GM21619 (cell line): ENCODE data around the gene GNGT2.
"Not testable (repeated sequence)": the region's sequence is repeated elsewhere in the genome, so short reads cannot be mapped to it uniquely, and the experiment has no call there.

Experiments used
- ATAC-seq: cut with Tn5 transposase; IDR thresholded peaks from one replicate; pipeline ENCODE4 v1.9.1; 2021; ENCODE audit not compliant: unreplicated experiment

The GNGT2 gene

GRCh38 chr17:49213399-49213798 is 3.0 kb upstream of the GNGT2 start:
- ATAC-seq: no peak

GRCh38 chr17:49209061-49209571 is 1.3 kb downstream of the GNGT2 start:
- ATAC-seq: no peak

- no peak for ATAC-seq
These were observed 5.9 kb downstream of the GNGT2 start for GRCh38 chr17:49204516-49204915.

- no peak for ATAC-seq
These were observed 6.6 kb downstream of the GNGT2 start for GRCh38 chr17:49203796-49204195.

- ATAC-seq: no peak
These were observed 8.9 kb downstream of the GNGT2 start for GRCh38 chr17:49201481-49201927.

GRCh38 chr17:49200423-49201083 is 9.8 kb downstream of the GNGT2 start:
- no peak for ATAC-seq

GRCh38 chr17:49198211-49198610 is 12.2 kb downstream of the GNGT2 start:
- ATAC-seq: no peak

GRCh38 chr17:49197346-49197998 is 12.9 kb downstream of the GNGT2 start:
- no peak for ATAC-seq

- ATAC-seq: no peak
These were observed 13.9 kb downstream of the GNGT2 start for GRCh38 chr17:49196520-49196919.

- no peak for ATAC-seq
These were observed 14.6 kb downstream of the GNGT2 start for GRCh38 chr17:49195751-49196150.

- no peak for ATAC-seq
These were observed 16.1 kb downstream of the GNGT2 start for GRCh38 chr17:49194297-49194607.

- ATAC-seq: no peak
These were observed 16.7 kb downstream of the GNGT2 start for GRCh38 chr17:49193513-49194296.

GRCh38 chr17:49191917-49192741 is 18.2 kb downstream of the GNGT2 start:
- ATAC-seq: peak; percentile 51

GRCh38 chr17:49191409-49191916 is 18.9 kb downstream of the GNGT2 start:
- peak; percentile 6 for ATAC-seq

- ATAC-seq: no peak
These were observed 19.4 kb downstream of the GNGT2 start for GRCh38 chr17:49190932-49191331.

GRCh38 chr17:49187301-49187700 is 23.1 kb downstream of the GNGT2 start:
- ATAC-seq: no peak

GRCh38 chr17:49185381-49185780 is 25.0 kb downstream of the GNGT2 start:
- not testable (repeated sequence) for ATAC-seq

- ATAC-seq: not testable (repeated sequence)
These were observed 25.9 kb downstream of the GNGT2 start for GRCh38 chr17:49184522-49184921.

GRCh38 chr17:49183801-49184200 is 26.6 kb downstream of the GNGT2 start:
- no peak for ATAC-seq

GRCh38 chr17:49183341-49183740 is 27.0 kb downstream of the GNGT2 start:
- no peak for ATAC-seq
